Measurements from ENCODE around the gene ELOVL4. TPM values are rescaled to one million over a fixed set of nuclear protein-coding genes. Genes with fewer than 3 reads are reported as not detected.

Gene ELOVL4
- total and polyA plus RNA-seq, 2 of the 4 experiments (the other 2 are of a cell fraction): 2.2 to 2.3 TPM

DNA sequence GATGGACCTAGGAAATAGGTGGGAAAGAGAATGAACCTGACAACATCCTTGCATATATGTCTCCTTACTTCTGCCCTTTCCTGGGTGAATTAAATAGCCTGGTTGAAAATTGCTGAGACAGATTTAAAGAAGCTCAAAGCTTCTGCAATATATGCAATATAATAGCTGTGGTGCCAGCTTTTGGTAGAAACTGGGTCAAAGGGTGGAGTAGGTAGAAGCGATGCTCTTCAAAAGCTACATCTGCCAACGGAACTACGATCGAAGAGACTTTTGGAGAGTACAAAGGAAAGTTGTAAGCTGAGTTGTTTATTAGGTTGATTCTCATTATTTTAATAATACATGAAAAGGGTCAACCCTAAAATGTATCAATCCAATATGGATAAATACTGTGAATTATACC is 34.3 kb upstream of the ELOVL4 start:
- H3K9me1 ChIP-seq (ENCODE audit: insufficient read depth, low read length): no peaks in the 10 kb centered on the region
- no peak overlapping the region for H3K56ac ChIP-seq (ENCODE audit: extremely low read depth, insufficient read depth, low read length)
- CTCF ChIA-PET: no interaction called here
- BruUV-seq (replicated peaks): no TSS peak
- no peak overlapping the region for H3K14ac ChIP-seq (replicated peaks; ENCODE audit: low read depth, low read length)
- H3K79me1 ChIP-seq (ENCODE audit: low read depth in 1 of 2, low read length in 2 of 2): no peaks in the 10 kb centered on the region
- dilution Hi-C loops (cut with HindIII; ENCODE audit: low sequenced_read_pairs, unreplicated experiment) (no loop called here), intact Hi-C loops (cut with micrococcal nuclease) (no loop called here), in situ Hi-C loops (cut with MboI; ENCODE audit: low sequenced_read_pairs) (no loop called here)
- no peak overlapping the region for H3K4me2 ChIP-seq (ENCODE audit: low read depth, low read length)
- no peak overlapping the region for H3K4ac ChIP-seq (ENCODE audit: low read depth, low read length)
- H4K91ac ChIP-seq (ENCODE audit: insufficient read depth, low read depth, low read length): no peak overlapping the region
- no peaks in the 10 kb centered on the region for H4K20me1 ChIP-seq (ENCODE audit: insufficient read depth, low read length)
- H2BK120ac ChIP-seq (ENCODE audit: low read depth, low read length): no peak overlapping the region
- no peak overlapping the region for H3K9ac ChIP-seq (ENCODE audit: low read depth, low read length)
- no peaks in the 10 kb centered on the region for H3K9me3 ChIP-seq (ENCODE audit: control insufficient read depth, insufficient read depth, low read length)
- peaks cover 5% of the 10 kb centered on the region; the same call in 1 of the 2 replicates for H3K27me3 ChIP-seq (ENCODE audit: control insufficient read depth, insufficient read depth, low read length)
- no CpG with 5 or more reads among the region's 4 CpGs for WGBS, 2 experiments (ENCODE audit: extremely low coverage in 2 of 2, insufficient read length in 1 of 2)
- no peak overlapping the region for H4K8ac ChIP-seq (ENCODE audit: low read depth in 2 of 2, low read length in 2 of 2)
- H2AK5ac ChIP-seq (ENCODE audit: low read depth, low read length): no peak overlapping the region
- no peak overlapping the region for H2AK9ac ChIP-seq (replicated peaks; ENCODE audit: low read depth, low read length, poor library complexity)
- H3K36me3 ChIP-seq (ENCODE audit: control insufficient read depth, insufficient read depth, low read length): no peaks in the 10 kb centered on the region
- no peak overlapping the region for H2BK5ac ChIP-seq (ENCODE audit: low read depth, low read length, poor library complexity, severe bottlenecking)
- ATAC-seq (ENCODE audit: low read depth) (no peak), DNase-seq (no peak)
- H2BK20ac ChIP-seq (ENCODE audit: low read depth, low read length): no peak overlapping the region
- no peak overlapping the region for H4K5ac ChIP-seq (ENCODE audit: low read depth, low read length)
- POLR2A ChIA-PET (ENCODE audit: unreplicated experiment): interaction anchor here (0.7 kb wide), 1 partner anchor 32 kb away, joined by 6 read pairs; no protein-coding TSS in a partner anchor
- no peak overlapping the region for H3K4me3 ChIP-seq (ENCODE audit: insufficient read depth, low read depth, low read length)
- H3K18ac ChIP-seq (ENCODE audit: low read depth, low read length): no peak overlapping the region
- TF ChIP-seq BHLHE40 (IDR thresholded peaks at IDR 0.05; ENCODE audit: low read depth, low read length): no peak
- TF ChIP-seq POLR2A (IDR thresholded peaks at IDR 0.05; ENCODE audit: low read depth, low read length): no peak
- no peak for TF ChIP-seq FOS (IDR thresholded peaks at IDR 0.05; ENCODE audit: low read depth, low read length)
- no peak for TF ChIP-seq ELK1 (IDR thresholded peaks at IDR 0.05; ENCODE audit: borderline replicate concordance, low read depth, low read length)
- TF ChIP-seq CHD1 (IDR thresholded peaks at IDR 0.05; ENCODE audit: low read depth, low read length): no peak
- no peak for TF ChIP-seq NFE2L2 (IDR thresholded peaks at IDR 0.05; ENCODE audit: low read depth, low read length)
- no peak for TF ChIP-seq MXI1 (IDR thresholded peaks at IDR 0.05; ENCODE audit: borderline replicate concordance, low read depth, low read length)
- TF ChIP-seq MAZ (IDR thresholded peaks at IDR 0.05; ENCODE audit: borderline replicate concordance, low read depth, low read length): no peak
- no peak for TF ChIP-seq RCOR1 (IDR thresholded peaks at IDR 0.05; ENCODE audit: insufficient replicate concordance, low read length)
- no peak for TF ChIP-seq SMC3 (IDR thresholded peaks at IDR 0.05; ENCODE audit: low read depth, low read length)
- TF ChIP-seq RAD21 (IDR thresholded peaks at IDR 0.05; ENCODE audit: low read length): no peak
- TF ChIP-seq, protein P1, sequence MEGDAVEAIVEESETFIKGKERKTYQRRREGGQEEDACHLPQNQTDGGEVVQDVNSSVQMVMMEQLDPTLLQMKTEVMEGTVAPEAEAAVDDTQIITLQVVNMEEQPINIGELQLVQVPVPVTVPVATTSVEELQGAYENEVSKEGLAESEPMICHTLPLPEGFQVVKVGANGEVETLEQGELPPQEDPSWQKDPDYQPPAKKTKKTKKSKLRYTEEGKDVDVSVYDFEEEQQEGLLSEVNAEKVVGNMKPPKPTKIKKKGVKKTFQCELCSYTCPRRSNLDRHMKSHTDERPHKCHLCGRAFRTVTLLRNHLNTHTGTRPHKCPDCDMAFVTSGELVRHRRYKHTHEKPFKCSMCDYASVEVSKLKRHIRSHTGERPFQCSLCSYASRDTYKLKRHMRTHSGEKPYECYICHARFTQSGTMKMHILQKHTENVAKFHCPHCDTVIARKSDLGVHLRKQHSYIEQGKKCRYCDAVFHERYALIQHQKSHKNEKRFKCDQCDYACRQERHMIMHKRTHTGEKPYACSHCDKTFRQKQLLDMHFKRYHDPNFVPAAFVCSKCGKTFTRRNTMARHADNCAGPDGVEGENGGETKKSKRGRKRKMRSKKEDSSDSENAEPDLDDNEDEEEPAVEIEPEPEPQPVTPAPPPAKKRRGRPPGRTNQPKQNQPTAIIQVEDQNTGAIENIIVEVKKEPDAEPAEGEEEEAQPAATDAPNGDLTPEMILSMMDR (conservative IDR thresholded peaks at IDR 0.05; ENCODE audit: low read depth, low read length): no peak
- no peak for TF ChIP-seq MAFK (IDR thresholded peaks at IDR 0.05; ENCODE audit: low read depth, low read length)
- no peak for TF ChIP-seq CEBPB (IDR thresholded peaks at IDR 0.05; ENCODE audit: low read depth, low read length)
- TF ChIP-seq, protein P2, sequence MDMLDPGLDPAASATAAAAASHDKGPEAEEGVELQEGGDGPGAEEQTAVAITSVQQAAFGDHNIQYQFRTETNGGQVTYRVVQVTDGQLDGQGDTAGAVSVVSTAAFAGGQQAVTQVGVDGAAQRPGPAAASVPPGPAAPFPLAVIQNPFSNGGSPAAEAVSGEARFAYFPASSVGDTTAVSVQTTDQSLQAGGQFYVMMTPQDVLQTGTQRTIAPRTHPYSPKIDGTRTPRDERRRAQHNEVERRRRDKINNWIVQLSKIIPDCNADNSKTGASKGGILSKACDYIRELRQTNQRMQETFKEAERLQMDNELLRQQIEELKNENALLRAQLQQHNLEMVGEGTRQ (IDR thresholded peaks at IDR 0.05; ENCODE audit: low read depth, low read length): no peak
- TF ChIP-seq RFX5 (IDR thresholded peaks at IDR 0.05; ENCODE audit: low read depth, low read length): no peak
- no peak overlapping the region for H2AFZ ChIP-seq (replicated peaks; ENCODE audit: low read length, poor library complexity)
- no peak overlapping the region for H2BK15ac ChIP-seq (ENCODE audit: low read depth, low read length)
- no peak overlapping the region for H3K27ac ChIP-seq (ENCODE audit: insufficient read depth, low read length)
- no peaks in the 10 kb centered on the region for H3K4me1 ChIP-seq (ENCODE audit: control insufficient read depth, insufficient read depth, low read length)
- H3K23ac ChIP-seq (ENCODE audit: low read depth, low read length): no peak overlapping the region

All from IMR-90 (cell line).